DOHH2 (cell line): ENCODE measurements around the gene MRPL48.
"Not testable (repeated sequence)": the region's sequence is repeated elsewhere in the genome, so short reads cannot be mapped to it uniquely, and the experiment has no call there.

Source experiments
- H3F3A ChIP-seq: fragments of 200-600 bp; sonication (generic), shearing (Covaris generic); 2 replicates; pipeline ENCODE4 v1.6.0; 2016; ENCODE audit warnings: antibody characterized with exemption, mild to moderate bottlenecking; ENCODE audit not compliant: control insufficient read depth, insufficient read depth
- H3K27ac ChIP-seq: fragments of 200-600 bp; sonication (generic); 2 replicates; pipeline ENCODE4 v1.5.1; 2014; ENCODE audit warnings: low read depth, mild to moderate bottlenecking, low read length, moderate library complexity
- H3K27me3 ChIP-seq: fragments of 200-600 bp; sonication (generic); 2 replicates; pipeline ENCODE4 v1.6.1; 2014; ENCODE audit warnings: mild to moderate bottlenecking, low read length, mixed read lengths; ENCODE audit not compliant: control insufficient read depth
- H3K36me3 ChIP-seq: fragments of 200-600 bp; sonication (generic); 2 replicates; pipeline ENCODE4 v1.6.1; 2014; ENCODE audit warnings: mild to moderate bottlenecking, low read length, moderate library complexity, mixed read lengths; ENCODE audit not compliant: control insufficient read depth
- H3K4me1 ChIP-seq: fragments of 200-600 bp; sonication (generic); 2 replicates; pipeline ENCODE4 v1.6.1; 2014; ENCODE audit warnings: mild to moderate bottlenecking, low read length, mixed read lengths; ENCODE audit not compliant: control insufficient read depth
- H3K4me2 ChIP-seq: fragments of 200-600 bp; sonication (generic); 2 replicates; pipeline ENCODE4 v1.6.0; 2014; ENCODE audit warnings: mild to moderate bottlenecking, low read length, moderate library complexity
- H3K4me3 ChIP-seq: fragments of 200-600 bp; sonication (generic); 2 replicates; pipeline ENCODE4 v1.5.1; 2014; ENCODE audit warnings: mild to moderate bottlenecking, low read length, mixed read lengths
- H3K79me2 ChIP-seq: fragments of 200-600 bp; sonication (generic); 2 replicates; pipeline ENCODE4 v1.6.1; 2014; ENCODE audit warnings: mild to moderate bottlenecking, low read length, mixed read lengths; ENCODE audit not compliant: control insufficient read depth
- H3K9me2 ChIP-seq: fragments of 200-600 bp; sonication (generic); replicated peaks from 2 replicates; pipeline ENCODE4 v1.6.1; 2014; ENCODE audit warnings: mild to moderate bottlenecking, low read length, mixed read lengths; ENCODE audit not compliant: control insufficient read depth
- H3K9me3 ChIP-seq: fragments of 200-600 bp; sonication (generic); 2 replicates; pipeline ENCODE4 v1.6.1; 2014; ENCODE audit warnings: antibody characterized with exemption, low read length, mixed read lengths; ENCODE audit not compliant: control insufficient read depth, insufficient read depth
- H4K20me1 ChIP-seq: fragments of 200-600 bp; sonication (generic); 2 replicates; pipeline ENCODE4 v1.6.0; 2014; ENCODE audit warnings: low read depth, mild to moderate bottlenecking, antibody characterized with exemption, low read length, moderate library complexity; ENCODE audit not compliant: control insufficient read depth, insufficient read depth
- EZH2phosphoT487 ChIP-seq: fragments of 200-600 bp; sonication (generic); IDR thresholded peaks from 2 replicates; pipeline ENCODE4 v1.6.1; 2017; ENCODE audit warnings: borderline replicate concordance, mild to moderate bottlenecking, antibody characterized with exemption, low read length, moderate library complexity, mixed read lengths
- TF ChIP-seq, protein P1 (sequence below): fragments of 200-600 bp; sonication (generic); IDR thresholded peaks from one replicate; pipeline ENCODE4 v1.5.1; 2014; ENCODE audit warnings: antibody characterized with exemption, mild to moderate bottlenecking, low read depth, low read length; ENCODE audit not compliant: poor library complexity, severe bottlenecking

MRPL48 gene

DNA sequence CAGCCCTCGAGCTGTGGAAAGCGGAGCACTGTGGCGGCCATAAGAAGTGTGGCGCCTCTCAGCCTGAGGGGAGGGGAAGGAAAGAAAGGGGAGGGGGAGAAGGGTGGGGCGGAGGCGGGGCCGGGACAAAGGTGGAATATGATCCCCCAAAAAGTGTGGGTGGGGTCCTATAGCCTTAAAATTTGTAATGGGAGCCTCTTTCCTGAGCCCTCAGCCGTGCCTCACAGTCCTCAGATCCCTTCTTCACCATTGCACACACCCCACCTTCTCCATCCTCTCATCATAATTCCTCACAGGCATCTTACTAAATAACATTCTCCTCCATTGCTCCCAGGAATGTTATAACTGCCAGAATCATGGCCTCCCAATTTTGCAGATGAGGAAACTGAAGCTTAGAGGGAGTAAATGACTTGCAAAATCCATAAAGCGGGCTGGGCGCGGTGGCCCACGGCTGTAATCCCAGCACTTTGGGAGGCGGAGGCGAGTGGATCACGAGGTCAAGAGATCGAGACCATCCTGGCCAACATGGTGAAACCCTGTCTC is 26.2 kb upstream of the MRPL48 start:
- TF ChIP-seq EZH2phosphoT487, result no peak
- TF ChIP-seq, protein P1, sequence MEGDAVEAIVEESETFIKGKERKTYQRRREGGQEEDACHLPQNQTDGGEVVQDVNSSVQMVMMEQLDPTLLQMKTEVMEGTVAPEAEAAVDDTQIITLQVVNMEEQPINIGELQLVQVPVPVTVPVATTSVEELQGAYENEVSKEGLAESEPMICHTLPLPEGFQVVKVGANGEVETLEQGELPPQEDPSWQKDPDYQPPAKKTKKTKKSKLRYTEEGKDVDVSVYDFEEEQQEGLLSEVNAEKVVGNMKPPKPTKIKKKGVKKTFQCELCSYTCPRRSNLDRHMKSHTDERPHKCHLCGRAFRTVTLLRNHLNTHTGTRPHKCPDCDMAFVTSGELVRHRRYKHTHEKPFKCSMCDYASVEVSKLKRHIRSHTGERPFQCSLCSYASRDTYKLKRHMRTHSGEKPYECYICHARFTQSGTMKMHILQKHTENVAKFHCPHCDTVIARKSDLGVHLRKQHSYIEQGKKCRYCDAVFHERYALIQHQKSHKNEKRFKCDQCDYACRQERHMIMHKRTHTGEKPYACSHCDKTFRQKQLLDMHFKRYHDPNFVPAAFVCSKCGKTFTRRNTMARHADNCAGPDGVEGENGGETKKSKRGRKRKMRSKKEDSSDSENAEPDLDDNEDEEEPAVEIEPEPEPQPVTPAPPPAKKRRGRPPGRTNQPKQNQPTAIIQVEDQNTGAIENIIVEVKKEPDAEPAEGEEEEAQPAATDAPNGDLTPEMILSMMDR, result no peak
- H3K9me2 ChIP-seq, result no peaks in the 10 kb centered on the region
- H3F3A ChIP-seq, result peaks cover 6% of the 10 kb centered on the region; the same call in 1 of the 2 replicates
- peaks cover 42% of the 10 kb centered on the region for H3K79me2 ChIP-seq
- peak overlapping the region; percentile 99 for H3K4me3 ChIP-seq
- no peak overlapping the region; the same call in 1 of the 2 replicates for H3K27ac ChIP-seq
- H3K36me3 ChIP-seq, result peaks cover 16% of the 10 kb centered on the region
- peaks cover 2% of the 10 kb centered on the region; the same call in 1 of the 2 replicates for H3K27me3 ChIP-seq
- peak overlapping the region; percentile 80 for H3K4me2 ChIP-seq
- H3K9me3 ChIP-seq, result no peaks in the 10 kb centered on the region
- peaks cover 11% of the 10 kb centered on the region for H4K20me1 ChIP-seq
- peaks cover 39% of the 10 kb centered on the region for H3K4me1 ChIP-seq

DNA sequence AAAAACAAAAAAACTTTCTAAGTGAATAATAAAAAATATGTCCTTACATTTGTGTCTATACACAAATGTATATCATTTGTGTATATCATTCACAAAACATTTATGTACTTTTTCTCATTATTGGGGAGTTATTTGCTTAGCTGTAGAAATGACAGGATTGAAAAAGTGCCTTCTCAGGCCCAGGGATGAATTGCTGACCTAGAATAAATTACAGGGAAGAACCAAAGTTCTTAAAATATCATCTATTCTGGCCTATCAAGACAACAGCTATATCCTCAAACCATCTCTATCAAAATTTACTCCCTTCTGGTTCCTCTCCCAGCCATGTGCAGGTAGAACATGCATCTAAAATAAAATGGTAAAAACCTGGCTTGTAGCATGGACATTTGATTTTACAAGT is 24.9 kb upstream of the MRPL48 start:
- Histone ChIP-seq H3K4me3 (no peak overlapping the region), H3K27ac (no peak overlapping the region), H3K36me3 (peaks cover 11% of the 10 kb centered on the region), H3K9me2 (no peaks in the 10 kb centered on the region), H3K4me2 (no peak overlapping the region), H3F3A (peaks cover 6% of the 10 kb centered on the region), H3K27me3 (peaks cover 10% of the 10 kb centered on the region; the same call in 1 of the 2 replicates), H3K79me2 (peaks cover 31% of the 10 kb centered on the region), H3K9me3 (no peaks in the 10 kb centered on the region), H4K20me1 (peaks cover 11% of the 10 kb centered on the region), H3K4me1 (peaks cover 36% of the 10 kb centered on the region)
- no peak for TF ChIP-seq EZH2phosphoT487
- TF ChIP-seq, protein P1, result no peak

DNA sequence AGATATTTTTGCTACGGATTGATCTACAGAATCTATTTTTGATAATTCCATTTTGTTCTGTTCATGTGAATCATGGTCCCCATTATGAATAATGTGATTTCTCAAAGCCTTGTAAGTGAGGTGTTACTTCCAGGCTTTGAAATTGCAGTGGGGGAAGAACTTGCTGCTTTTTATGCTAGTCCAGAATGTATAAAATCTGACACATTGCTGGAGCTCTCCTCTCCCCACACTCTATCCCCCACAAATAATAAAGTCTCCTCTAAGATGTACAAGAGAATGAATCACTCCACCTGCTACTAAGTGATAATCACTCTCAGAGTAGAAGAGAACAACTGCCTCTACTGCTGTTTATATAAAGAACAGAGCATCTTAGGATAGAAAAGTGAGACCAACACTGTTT is 20.9 kb upstream of the MRPL48 start:
- no peaks in the 10 kb centered on the region for H3K9me3 ChIP-seq
- no peak overlapping the region for H3K4me3 ChIP-seq
- TF ChIP-seq EZH2phosphoT487, result no peak
- H3K27ac ChIP-seq, result no peak overlapping the region
- no peak overlapping the region for H3K4me2 ChIP-seq
- H4K20me1 ChIP-seq, result no peaks in the 10 kb centered on the region
- no peaks in the 10 kb centered on the region for H3K9me2 ChIP-seq
- H3K4me1 ChIP-seq, result peaks cover 12% of the 10 kb centered on the region
- no peaks in the 10 kb centered on the region for H3K36me3 ChIP-seq
- peaks cover 6% of the 10 kb centered on the region for H3F3A ChIP-seq
- no peaks in the 10 kb centered on the region for H3K79me2 ChIP-seq
- H3K27me3 ChIP-seq, result peaks cover 10% of the 10 kb centered on the region; the same call in 1 of the 2 replicates

DNA sequence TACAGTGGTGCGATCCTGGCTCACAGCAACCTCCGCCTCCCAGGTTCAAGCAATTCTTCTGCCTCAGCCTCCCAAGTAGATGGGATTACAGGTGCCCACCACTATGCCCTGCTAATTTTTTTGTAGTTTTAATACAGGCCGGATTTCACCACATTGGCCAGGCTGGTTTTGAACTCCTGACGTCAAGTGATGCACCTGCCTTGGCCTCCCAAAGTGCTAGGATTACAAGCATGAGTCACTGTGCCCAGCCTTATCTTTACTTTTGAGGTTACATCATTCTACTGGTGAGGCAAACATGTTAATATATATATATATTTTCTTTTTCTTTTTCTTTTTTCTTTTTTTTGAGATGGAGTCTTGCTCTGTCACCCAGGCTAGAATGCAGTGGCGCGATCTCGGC is 16.9 kb upstream of the MRPL48 start:
- H4K20me1 ChIP-seq, H3K27me3 ChIP-seq, H3K9me3 ChIP-seq, H3K9me2 ChIP-seq, H3K79me2 ChIP-seq, H3F3A ChIP-seq, H3K27ac ChIP-seq, H3K4me3 ChIP-seq, H3K4me2 ChIP-seq, H3K36me3 ChIP-seq: not testable (repeated sequence)
- peaks cover 10% of the 10 kb centered on the region for H3K4me1 ChIP-seq
